ENCODE data around the gene RIPOR3. TPM values are rescaled to one million over a fixed set of nuclear protein-coding genes. Genes with fewer than 3 reads are reported as not detected.

The RIPOR3 gene
- total and polyA plus RNA-seq, 9 of the 15 experiments (the other 6 are each of a cell fraction or from before 2014, with no cell fraction given) = 3.3 to 62.7 (median 21.4) TPM

DNA sequence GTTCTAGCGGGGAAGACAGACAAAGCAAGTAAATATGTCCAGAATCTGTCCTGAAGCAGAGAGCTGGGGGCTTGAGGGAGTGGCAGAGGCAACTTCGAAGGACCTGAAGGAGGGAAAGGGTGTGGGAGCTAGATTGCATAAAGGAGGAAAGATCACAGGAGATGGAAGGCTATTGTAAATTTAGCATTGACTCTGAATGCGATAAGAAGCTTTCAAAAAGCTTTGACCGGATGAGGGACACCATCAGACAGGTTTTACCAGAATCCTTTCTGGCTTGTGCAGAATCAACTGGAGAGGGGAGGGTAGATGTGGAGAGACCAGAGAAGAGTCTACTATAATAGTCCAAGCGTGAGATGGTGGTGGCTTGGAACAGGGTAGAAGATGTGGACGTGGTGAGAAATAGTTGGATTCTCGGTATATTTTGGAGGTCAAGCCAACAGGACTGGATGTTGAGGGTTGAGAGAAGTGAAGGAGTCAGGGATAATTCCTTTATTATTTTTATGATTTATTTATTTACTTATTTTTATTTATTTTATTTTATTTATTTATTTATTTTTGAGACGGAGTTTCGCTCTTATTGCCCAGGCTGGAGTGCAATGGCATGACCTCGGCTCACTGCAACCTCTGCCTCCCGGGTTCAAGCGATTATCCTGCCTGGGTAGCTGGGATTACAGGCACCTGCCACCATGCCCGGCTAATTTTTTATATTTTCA, 19.9 kb upstream of the RIPOR3 start (continued):
- TF ChIP-seq, protein P1, sequence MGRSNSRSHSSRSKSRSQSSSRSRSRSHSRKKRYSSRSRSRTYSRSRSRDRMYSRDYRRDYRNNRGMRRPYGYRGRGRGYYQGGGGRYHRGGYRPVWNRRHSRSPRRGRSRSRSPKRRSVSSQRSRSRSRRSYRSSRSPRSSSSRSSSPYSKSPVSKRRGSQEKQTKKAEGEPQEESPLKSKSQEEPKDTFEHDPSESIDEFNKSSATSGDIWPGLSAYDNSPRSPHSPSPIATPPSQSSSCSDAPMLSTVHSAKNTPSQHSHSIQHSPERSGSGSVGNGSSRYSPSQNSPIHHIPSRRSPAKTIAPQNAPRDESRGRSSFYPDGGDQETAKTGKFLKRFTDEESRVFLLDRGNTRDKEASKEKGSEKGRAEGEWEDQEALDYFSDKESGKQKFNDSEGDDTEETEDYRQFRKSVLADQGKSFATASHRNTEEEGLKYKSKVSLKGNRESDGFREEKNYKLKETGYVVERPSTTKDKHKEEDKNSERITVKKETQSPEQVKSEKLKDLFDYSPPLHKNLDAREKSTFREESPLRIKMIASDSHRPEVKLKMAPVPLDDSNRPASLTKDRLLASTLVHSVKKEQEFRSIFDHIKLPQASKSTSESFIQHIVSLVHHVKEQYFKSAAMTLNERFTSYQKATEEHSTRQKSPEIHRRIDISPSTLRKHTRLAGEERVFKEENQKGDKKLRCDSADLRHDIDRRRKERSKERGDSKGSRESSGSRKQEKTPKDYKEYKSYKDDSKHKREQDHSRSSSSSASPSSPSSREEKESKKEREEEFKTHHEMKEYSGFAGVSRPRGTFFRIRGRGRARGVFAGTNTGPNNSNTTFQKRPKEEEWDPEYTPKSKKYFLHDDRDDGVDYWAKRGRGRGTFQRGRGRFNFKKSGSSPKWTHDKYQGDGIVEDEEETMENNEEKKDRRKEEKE (IDR thresholded peaks at IDR 0.05; ENCODE audit: borderline replicate concordance in 1 of 2, control insufficient read depth in 1 of 2, low read depth in 2 of 2, low read length in 1 of 2) = peak in 1 of 2 experiments; percentile 73; a peak in 1 of 4 replicates
- TF ChIP-seq, protein P2, sequence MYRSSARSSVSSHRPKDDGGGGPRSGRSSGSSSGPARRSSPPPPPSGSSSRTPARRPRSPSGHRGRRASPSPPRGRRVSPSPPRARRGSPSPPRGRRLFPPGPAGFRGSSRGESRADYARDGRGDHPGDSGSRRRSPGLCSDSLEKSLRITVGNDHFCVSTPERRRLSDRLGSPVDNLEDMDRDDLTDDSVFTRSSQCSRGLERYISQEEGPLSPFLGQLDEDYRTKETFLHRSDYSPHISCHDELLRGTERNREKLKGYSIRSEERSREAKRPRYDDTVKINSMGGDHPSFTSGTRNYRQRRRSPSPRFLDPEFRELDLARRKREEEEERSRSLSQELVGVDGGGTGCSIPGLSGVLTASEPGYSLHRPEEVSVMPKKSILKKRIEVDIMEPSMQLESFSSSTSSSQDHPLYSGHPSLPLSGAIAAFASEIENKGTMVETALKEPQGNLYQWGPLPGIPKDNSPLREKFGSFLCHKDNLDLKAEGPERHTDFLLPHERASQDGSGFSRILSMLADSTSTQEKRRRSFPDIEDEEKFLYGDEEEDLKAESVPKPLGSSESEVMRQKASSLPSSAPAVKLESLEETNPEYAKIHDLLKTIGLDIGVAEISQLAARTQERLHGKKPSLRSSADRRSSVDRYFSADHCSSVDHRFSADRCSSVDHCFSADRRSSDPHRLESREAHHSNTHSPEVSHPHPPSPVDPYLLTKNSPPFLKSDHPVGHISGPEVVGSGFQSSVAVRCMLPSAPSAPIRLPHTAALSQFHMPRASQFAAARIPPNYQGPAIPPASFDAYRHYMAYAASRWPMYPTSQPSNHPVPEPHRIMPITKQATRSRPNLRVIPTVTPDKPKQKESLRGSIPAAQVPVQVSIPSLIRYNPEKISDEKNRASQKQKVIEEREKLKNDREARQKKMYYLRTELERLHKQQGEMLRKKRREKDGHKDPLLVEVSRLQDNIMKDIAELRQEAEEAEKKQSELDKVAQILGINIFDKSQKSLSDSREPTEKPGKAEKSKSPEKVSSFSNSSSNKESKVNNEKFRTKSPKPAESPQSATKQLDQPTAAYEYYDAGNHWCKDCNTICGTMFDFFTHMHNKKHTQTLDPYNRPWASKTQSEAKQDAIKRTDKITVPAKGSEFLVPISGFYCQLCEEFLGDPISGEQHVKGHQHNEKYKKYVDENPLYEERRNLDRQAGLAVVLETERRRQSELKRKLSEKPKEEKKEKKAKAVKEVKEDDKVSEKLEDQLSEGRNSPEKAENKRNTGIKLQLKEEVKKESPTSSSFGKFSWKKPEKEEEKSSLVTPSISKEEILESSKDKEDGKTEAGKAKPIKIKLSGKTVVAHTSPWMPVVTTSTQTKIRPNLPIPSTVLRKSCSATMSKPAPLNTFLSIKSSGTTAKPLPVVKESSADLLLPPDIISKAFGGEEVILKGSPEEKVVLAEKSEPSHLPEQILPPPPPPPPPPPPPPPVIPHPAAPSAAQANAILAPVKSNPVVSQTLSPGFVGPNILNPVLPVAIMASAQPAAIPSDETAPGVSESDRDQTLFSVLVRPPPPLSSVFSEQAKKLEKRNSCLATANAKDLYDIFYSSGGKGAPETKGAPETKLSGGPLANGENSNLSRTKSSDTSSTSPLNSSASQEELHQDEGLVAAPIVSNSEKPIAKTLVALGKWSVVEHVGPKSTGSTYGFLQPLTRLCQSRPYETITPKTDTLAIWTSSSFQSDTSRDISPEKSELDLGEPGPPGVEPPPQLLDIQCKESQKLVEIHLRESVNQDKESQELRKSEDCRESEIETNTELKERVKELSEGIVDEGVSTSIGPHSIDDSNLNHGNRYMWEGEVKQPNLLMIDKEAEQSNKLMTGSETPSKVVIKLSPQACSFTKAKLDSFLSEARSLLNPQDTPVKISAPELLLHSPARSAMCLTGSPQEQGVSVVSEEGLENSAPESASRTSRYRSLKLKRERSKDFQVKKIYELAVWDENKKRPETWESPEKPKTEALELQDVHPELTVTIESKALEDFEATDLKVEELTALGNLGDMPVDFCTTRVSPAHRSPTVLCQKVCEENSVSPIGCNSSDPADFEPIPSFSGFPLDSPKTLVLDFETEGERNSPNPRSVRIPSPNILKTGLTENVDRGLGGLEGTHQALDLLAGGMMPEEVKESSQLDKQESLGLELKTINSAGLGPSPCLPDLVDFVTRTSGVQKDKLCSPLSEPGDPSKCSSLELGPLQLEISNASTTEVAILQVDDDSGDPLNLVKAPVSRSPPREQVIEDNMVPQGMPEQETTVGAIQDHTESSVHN (IDR thresholded peaks at IDR 0.05; ENCODE audit: borderline replicate concordance in 1 of 2, low read depth in 1 of 2) = no peak
- TF ChIP-seq RCOR1 (IDR thresholded peaks at IDR 0.05; ENCODE audit: borderline replicate concordance in 1 of 2, low read depth in 2 of 2, low read length in 2 of 2) = 0 out of 4 replicates have a peak, but pooled peaks of 1 of the 2 experiments have one; percentile 37
- 0 out of 4 replicates have a peak, but pooled peaks of 1 of the 2 experiments have one; percentile 27 for TF ChIP-seq HDAC1 (IDR thresholded peaks at IDR 0.05)
- no peak for TF ChIP-seq ELF2 (CRISPR knock-in tag; IDR thresholded peaks at IDR 0.05)
- TF ChIP-seq, protein P3, sequence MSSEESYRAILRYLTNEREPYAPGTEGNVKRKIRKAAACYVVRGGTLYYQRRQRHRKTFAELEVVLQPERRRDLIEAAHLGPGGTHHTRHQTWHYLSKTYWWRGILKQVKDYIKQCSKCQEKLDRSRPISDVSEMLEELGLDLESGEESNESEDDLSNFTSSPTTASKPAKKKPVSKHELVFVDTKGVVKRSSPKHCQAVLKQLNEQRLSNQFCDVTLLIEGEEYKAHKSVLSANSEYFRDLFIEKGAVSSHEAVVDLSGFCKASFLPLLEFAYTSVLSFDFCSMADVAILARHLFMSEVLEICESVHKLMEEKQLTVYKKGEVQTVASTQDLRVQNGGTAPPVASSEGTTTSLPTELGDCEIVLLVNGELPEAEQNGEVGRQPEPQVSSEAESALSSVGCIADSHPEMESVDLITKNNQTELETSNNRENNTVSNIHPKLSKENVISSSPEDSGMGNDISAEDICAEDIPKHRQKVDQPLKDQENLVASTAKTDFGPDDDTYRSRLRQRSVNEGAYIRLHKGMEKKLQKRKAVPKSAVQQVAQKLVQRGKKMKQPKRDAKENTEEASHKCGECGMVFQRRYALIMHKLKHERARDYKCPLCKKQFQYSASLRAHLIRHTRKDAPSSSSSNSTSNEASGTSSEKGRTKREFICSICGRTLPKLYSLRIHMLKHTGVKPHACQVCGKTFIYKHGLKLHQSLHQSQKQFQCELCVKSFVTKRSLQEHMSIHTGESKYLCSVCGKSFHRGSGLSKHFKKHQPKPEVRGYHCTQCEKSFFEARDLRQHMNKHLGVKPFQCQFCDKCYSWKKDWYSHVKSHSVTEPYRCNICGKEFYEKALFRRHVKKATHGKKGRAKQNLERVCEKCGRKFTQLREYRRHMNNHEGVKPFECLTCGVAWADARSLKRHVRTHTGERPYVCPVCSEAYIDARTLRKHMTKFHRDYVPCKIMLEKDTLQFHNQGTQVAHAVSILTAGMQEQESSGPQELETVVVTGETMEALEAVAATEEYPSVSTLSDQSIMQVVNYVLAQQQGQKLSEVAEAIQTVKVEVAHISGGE (CRISPR knock-in tag; IDR thresholded peaks at IDR 0.05) = peak in 1 of 3 experiments; percentile 81; a peak in 1 of 6 replicates
- TF ChIP-seq KDM1A (IDR thresholded peaks at IDR 0.05) = peak in 1 of 2 experiments; percentile 23; a peak in 2 of 4 replicates
- TF ChIP-seq MEIS2 (IDR thresholded peaks at IDR 0.05; ENCODE audit: partially characterized antibody) = peak; percentile 37
- peak; percentile 47; the same call in 1 of the 2 replicates for TF ChIP-seq L3MBTL2 (IDR thresholded peaks at IDR 0.05)

Measured in K562 (cell line).